GM20431 (cell line): ENCODE results near the gene RPS26.
"Not testable (repeated sequence)": the region's sequence is repeated elsewhere in the genome, so short reads cannot be mapped to it uniquely, and the experiment has no call there.

Experiments used
- in situ Hi-C: fragments of 300-500 bp; cut with MseI, MboI; formaldehyde crosslinking; loops from one replicate; pipeline ENCODE4 v1.15.0; 2020; ENCODE audit warnings: low sequenced_read_pairs; ENCODE audit not compliant: unreplicated experiment

The RPS26 gene

DNA sequence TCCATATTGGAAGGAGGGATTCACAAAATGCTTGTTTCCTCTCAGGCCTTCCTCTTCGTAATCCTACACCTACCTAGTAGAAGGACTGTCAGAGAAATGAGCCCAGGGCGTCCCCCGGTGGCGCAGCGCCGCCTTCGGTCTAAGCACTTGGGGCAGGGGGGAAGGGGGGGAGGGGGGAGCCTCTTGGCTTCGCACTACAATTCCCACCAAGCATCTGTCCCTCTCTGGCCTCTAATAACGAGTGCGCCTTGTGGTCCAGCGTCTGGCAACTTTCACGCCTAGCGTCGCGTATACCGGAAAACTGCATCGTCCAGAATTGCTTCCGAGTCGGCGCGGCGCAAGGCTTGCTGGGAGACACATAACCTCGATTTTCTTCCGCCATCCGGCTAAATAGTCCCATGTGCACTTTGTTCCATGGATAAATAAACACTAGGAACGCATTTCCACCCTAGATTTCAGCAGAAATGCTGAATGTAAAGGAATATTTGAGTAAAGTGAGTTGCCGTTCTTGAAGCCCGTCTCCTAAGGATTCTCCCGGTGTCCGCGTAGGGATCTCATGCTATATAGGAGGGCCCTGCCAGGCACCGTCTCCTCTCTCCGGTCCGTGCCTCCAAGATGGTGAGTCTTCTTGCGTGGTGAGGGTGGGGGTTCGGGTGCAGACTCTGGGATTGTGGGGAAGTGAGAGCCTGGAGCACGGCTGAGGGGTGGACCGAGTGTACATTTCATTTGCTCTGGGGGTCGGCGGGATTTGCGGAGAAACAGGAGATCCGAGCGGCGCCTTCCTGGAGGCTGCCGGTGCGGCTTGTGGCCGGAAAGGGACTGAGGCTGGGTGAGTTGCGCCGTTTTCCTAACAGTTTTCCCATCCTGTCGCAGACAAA is at the start of gene RPS26:
Gene RPS26 (plus strand): TSS at position 367 of the 878 bp plus-strand sequence. CDS start 249 bp downstream, at position 616.
- in situ Hi-C loops: no loop called here

- in situ Hi-C loops: no loop called here
Observed at GRCh38 chr12:55993230-55993853, 48.4 kb upstream of the RPS26 start.

GRCh38 chr12:55995366-55995765 is 46.4 kb upstream of the RPS26 start:
- in situ Hi-C loops: no loop called here

DNA sequence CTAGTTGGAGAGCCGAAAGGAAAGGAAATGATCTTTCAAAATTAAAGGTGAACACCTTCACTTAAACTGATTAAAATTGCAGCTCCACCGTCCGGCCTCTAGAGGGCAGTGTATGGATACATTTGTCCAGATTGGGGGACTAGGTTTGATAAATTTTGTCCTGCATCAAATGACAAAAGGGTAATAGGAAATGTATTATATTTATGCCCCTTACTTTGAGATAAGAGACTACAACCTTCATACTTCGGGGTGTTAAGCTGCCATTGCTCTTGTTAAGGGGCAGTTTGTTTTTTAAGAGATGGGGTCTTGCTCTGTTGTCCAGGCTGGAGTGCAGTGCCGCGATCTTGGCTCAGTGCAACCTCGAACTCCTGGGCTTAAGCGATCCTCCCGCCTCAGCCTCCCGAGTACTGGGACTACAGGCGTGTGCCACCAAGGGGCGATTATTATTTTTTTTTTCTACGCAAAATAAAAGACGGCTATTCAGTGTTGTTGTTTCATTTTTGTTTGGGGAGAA is 45.5 kb upstream of the RPS26 start:
- in situ Hi-C loops: no loop called here

DNA sequence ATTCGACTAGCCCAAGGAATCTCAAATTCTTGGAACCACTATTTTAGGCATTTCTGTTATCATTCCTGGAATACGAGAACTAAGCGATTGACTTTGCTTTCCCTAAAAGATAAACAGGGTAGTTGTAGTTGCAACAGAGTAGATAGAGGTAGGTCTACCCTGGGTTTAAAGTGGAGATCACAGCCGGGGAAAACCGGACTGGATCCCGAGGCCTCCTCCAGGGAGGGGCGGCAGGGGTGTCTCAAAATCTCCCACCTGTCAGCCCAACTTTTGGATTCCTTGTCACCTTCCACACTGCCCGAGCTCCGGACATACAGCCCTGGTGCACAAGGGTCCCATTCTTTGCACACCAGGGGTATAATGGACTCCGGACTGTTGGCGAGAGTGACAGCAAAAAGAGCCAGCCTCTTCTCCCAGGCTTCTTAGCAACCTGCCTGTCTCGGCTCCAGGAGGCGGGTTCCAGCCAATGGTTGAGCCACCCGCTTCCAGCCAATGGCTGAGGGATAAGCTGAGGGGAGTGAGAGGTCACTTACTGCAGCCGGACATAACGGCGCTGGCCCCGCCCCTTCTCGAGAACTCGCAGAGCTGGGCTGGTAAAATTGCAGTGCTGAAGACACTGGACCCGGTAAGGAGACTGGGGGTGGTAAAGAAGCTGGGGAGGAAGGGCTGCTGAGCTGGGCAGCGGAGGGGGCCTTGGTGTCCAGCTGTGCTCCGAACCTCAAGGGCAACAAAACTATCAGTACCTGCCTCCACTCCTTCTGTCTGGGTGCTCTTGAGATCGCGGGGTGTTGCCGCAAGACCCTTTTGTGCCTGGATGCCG is 44.8 kb upstream of the RPS26 start, which contains the start of gene SUOX:
Gene SUOX (plus strand): TSS at position 562 of the 820 bp plus-strand sequence. CDS start 4,946 bp downstream, outside the sequence.
- in situ Hi-C loops: no loop called here

- in situ Hi-C loops: no loop called here
Observed at GRCh38 chr12:55997535-55997859, 44.2 kb upstream of the RPS26 start.

- in situ Hi-C loops: not testable (repeated sequence)
Observed at GRCh38 chr12:55999522-55999921, 42.2 kb upstream of the RPS26 start.

DNA sequence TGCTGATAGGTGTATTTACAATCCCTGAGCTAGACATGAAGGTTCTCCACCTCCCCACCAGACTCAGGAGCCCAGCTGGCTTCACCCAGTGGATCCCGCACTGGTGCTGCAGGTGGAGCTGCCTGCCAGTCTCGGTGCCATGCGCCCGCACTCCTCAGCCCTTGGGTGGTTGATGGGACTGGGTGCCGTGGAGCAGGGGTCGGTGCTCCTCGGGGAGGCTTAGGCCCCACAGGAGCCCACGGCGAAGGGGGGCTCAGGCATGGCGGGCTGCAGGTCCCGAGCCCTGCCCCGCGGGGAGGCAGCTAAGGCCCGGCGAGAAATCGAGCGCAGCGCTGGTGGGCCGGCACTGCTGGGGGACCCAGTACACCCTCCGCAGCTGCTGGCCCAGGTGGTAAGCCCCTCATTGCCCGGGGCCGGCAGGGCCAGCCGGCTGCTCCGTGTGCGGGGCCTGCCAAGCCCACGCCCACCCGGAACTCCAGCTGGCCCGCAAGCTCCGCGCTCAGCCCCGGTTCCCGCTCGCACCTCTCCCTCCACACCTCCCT is 41.6 kb upstream of the RPS26 start:
- in situ Hi-C loops: not testable (repeated sequence)

DNA sequence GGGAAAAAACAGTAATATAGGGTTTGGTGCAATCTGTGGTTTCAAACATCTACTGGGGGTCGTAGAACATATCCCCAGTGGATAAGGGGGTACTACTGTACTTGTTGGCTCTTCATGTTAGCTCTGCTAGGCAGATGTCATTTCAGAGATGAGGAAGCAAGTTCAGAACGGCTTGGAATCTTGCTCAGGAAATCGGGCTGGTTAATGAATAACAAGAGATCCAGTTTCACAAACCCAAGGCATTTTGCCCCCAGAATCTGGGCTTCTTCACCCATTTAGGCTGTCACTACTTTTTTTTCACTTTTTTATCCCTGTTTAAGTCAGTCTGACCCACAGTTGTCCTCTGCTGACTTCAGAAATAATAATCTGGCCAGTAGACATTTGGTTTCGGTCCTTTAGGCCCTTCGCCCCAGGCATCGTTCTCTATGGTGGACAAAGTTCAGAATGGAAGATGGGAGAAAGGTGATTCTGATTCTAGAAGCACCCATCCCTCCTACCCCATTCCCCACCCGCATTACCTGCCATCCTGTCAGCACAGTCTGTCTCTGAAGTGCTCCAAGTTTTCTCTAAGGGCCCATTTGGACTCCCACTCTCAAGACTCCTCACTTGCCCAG is 40.1 kb upstream of the RPS26 start:
- in situ Hi-C loops: no loop called here

GRCh38 chr12:56003376-56003775 is 38.3 kb upstream of the RPS26 start:
- in situ Hi-C loops: not testable (repeated sequence)

GRCh38 chr12:56004211-56004610 is 37.5 kb upstream of the RPS26 start:
- in situ Hi-C loops: no loop called here

DNA sequence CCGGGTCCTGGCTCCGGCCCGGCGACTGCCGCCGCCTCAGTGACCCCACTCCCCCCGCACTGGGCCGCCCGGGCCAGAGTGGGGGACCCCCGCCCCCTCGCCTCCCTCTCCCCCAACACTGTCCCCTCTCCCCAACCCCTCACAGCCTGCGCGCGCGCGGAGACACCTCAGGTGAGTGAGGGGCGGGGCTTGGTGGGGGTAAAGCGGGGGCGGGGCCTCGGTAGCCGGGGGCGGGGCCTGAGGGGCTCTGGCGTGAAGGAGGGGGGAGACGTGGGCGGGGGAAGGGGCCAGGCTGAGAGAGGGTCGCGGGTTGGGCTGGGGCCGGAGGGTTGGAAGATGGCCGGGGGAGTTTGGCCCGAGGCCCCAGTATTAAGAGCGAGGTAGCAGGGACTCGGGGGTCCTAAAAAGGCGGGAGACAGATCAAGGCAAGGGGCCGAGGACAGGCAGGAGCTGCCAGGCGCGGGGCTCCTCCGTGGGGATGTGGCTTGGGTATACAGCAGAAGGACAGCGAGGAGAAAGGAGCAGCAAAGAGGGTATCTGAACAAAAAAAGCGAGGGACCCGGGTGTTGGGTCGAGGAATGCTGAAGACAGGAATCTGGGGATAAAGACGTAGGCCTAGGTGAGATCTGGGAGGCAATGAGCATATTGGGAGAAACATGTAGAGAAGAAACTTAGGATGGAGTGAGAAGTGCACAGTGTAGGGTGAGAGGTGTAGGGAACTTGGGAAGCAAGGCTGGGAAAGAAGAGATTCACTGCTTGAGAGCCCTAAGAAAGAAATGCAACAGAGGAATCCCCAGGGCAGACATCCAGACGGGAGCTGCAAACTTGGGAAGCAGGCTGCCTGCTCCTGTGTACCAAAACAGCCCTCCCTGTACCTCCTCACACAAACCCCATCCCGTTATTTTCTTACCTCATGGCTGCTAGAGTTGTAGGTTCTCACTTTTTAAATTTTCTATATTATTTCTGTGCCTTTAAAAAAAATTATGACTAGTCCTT is 33.9 kb upstream of the RPS26 start:
- in situ Hi-C loops: no loop called here

- in situ Hi-C loops: no loop called here
Observed at GRCh38 chr12:56010111-56010570, 31.6 kb upstream of the RPS26 start.

DNA sequence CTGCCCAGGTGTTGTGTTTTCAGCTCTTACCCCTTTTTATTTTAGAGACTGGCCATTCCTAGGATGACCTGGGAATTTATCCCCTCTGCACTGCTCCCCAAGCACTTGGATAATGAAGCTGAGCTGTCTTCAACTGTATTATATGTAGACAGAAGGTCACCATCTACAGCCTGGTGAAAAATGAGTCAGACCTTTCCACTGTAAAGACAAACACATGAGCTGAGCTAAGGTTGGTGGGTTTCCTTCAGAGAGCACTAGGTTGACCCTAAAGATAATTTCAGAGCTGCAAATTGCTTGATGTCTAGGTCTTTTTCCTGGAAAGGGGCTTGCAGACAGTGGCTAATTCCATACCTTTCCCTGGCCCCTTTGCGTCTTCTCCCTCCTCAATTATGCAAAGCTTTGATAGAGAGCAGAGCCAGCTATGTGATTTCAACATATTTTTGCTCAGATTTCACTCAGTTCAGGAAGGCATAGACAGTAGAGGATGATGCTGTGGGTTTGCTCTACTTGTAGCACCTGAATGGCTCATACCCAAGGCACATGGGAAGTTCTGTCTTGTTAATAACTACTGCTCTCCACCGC is 30.1 kb upstream of the RPS26 start:
- in situ Hi-C loops: no loop called here

DNA sequence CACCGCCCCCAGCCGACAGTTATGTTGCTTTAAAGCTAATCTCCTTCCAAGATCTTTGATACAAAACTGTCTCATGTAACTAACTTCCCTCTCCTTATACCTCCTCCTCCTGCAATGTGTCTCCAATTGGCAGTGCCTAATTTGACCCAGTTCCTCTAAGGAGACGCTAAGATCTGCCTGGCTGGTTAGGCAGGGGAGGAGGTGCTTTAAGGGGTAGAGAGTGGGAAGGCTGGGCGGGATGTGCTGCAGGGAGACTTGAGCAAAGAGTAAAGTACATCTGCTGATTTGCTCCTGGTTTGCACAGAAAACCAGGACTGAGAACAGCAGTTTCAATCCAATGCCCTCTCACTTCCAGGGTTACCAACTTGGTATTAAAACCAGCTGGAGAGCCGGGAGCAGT is 28.2 kb upstream of the RPS26 start:
- in situ Hi-C loops: no loop called here

DNA sequence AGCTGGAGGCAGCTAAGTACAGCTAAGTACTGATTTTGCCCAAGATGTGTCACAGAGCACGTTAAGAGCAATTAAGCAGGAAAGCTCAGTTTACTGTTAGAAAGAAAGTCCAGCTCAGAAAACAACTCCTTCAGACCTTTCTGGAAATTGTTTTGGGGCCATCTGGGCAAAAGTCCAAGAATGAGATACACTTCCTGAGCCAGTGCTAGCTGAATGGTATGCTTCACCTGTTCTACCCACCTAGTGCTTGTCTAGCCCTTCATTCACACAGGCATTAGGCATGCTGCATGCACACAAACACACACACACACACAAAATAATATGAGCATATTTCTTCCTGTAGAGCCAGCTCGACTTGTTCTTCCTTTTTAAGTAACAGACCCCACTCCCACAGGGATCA is 27.5 kb upstream of the RPS26 start:
- in situ Hi-C loops: no loop called here

DNA sequence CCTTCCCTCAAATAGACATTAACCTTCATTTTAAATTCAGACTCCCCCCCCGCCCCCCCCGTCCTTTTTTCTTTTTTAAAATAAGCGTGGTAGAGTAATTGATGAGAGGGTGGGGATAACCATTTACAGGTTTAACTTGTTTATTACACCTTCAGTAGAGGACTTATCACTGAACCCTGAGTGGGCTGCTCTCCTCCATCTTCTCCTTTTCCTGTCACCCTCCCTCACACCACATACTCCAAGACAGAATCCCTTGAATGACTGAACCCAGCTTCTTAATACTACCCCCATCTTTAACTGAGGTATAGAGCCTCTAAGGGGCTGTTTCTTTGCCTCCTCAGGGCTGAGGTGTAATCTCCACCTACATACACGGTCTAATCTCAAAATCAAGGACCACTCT is 24.5 kb upstream of the RPS26 start:
- in situ Hi-C loops: no loop called here

GRCh38 chr12:56018356-56018755 is 23.4 kb upstream of the RPS26 start:
- in situ Hi-C loops: no loop called here
